ENCODE measurements around the gene CCDC149. TPM values are rescaled to one million over a fixed set of nuclear protein-coding genes. Genes with fewer than 3 reads are reported as not detected.

The CCDC149 gene
- total and polyA plus RNA-seq, 2 of the 4 experiments (the other 2 are of a cell fraction): 6.7 to 7.0 TPM

DNA sequence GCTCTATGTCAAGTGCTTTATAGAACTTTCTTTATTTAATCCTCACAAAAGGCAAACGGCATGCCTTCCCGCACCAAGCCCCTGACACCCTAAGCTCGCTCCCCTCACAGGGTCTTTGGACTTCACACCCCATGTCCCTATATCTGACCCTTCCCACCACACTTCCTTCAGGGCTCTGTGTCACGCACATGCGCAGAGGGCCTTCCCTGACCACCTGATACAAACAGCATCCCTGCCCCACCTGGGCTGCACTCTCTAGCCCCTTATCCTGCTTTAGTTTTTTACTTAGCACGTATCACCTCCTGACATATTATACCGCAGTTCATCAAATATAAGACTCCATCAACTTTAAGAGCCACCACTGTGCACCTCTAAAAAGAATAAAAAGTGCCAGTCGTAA lies 67.7 kb downstream of the CCDC149 start:
- Histone ChIP-seq H3K4me3 (ENCODE audit: insufficient read depth, low read depth, low read length) (no peak overlapping the region), H3K4me1 (ENCODE audit: control insufficient read depth, insufficient read depth, low read length) (peaks cover 5% of the 10 kb centered on the region), H2AK5ac (ENCODE audit: low read depth, low read length) (no peak overlapping the region), H2BK120ac (ENCODE audit: low read depth, low read length) (no peak overlapping the region), H3K23ac (ENCODE audit: low read depth, low read length) (no peak overlapping the region), H4K8ac (ENCODE audit: low read depth in 2 of 2, low read length in 2 of 2) (no peak overlapping the region), H3K79me1 (ENCODE audit: low read depth in 1 of 2, low read length in 2 of 2) (peaks cover 0 to under 1% of the 10 kb centered on the region in 2 experiments; a peak in 1 of 4 replicates), H3K4ac (ENCODE audit: low read depth, low read length) (no peak overlapping the region), H3K56ac (ENCODE audit: extremely low read depth, insufficient read depth, low read length) (no peak overlapping the region), H4K5ac (ENCODE audit: low read depth, low read length) (no peak overlapping the region), H4K91ac (ENCODE audit: insufficient read depth, low read depth, low read length) (no peak overlapping the region), H3K27me3 (ENCODE audit: control insufficient read depth, insufficient read depth, low read length) (no peaks in the 10 kb centered on the region), H3K27ac (ENCODE audit: insufficient read depth, low read length) (no peak overlapping the region), H3K9ac (ENCODE audit: low read depth, low read length) (no peak overlapping the region), H3K9me3 (ENCODE audit: control insufficient read depth, insufficient read depth, low read length) (no peaks in the 10 kb centered on the region; the same call in 1 of the 2 replicates), H3K18ac (ENCODE audit: low read depth, low read length) (no peak overlapping the region), H2AK9ac (replicated peaks; ENCODE audit: low read depth, low read length, poor library complexity) (no peak overlapping the region), H3K9me1 (ENCODE audit: insufficient read depth, low read length) (0 out of 2 replicates have a peak, but pooled peaks cover 5% of the 10 kb centered on the region), H2BK20ac (ENCODE audit: low read depth, low read length) (no peak overlapping the region), H3K4me2 (ENCODE audit: low read depth, low read length) (no peak overlapping the region), H3K14ac (replicated peaks; ENCODE audit: low read depth, low read length) (no peak overlapping the region), H2AFZ (replicated peaks; ENCODE audit: low read length, poor library complexity) (no peak overlapping the region), H3K36me3 (ENCODE audit: control insufficient read depth, insufficient read depth, low read length) (no peaks in the 10 kb centered on the region), H4K20me1 (ENCODE audit: insufficient read depth, low read length) (no peaks in the 10 kb centered on the region), H2BK15ac (ENCODE audit: low read depth, low read length) (no peak overlapping the region), H2BK5ac (ENCODE audit: low read depth, low read length, poor library complexity, severe bottlenecking) (no peak overlapping the region)
- DNase-seq (no peak), ATAC-seq (ENCODE audit: low read depth) (no peak)
- WGBS, 2 experiments (ENCODE audit: extremely low coverage in 2 of 2, insufficient read length in 1 of 2): 100% methylated on average over 3 of the region's 8 CpGs; no CpG with 5 or more reads in 1 of the 2 experiments
- ChIA-PET POLR2A (ENCODE audit: unreplicated experiment) (no interaction called here), CTCF (no interaction called here)
- dilution Hi-C loops (cut with HindIII; ENCODE audit: low sequenced_read_pairs, unreplicated experiment) (no loop called here), intact Hi-C loops (cut with micrococcal nuclease) (no loop called here), in situ Hi-C loops (cut with MboI; ENCODE audit: low sequenced_read_pairs) (no loop called here)
- TF ChIP-seq RCOR1 (IDR thresholded peaks at IDR 0.05; ENCODE audit: insufficient replicate concordance, low read length) (no peak), ELK1 (IDR thresholded peaks at IDR 0.05; ENCODE audit: borderline replicate concordance, low read depth, low read length) (no peak), CHD1 (IDR thresholded peaks at IDR 0.05; ENCODE audit: low read depth, low read length) (no peak), FOS (IDR thresholded peaks at IDR 0.05; ENCODE audit: low read depth, low read length) (no peak), RAD21 (IDR thresholded peaks at IDR 0.05; ENCODE audit: low read length) (no peak), RFX5 (IDR thresholded peaks at IDR 0.05; ENCODE audit: low read depth, low read length) (no peak), SMC3 (IDR thresholded peaks at IDR 0.05; ENCODE audit: low read depth, low read length) (no peak), NFE2L2 (IDR thresholded peaks at IDR 0.05; ENCODE audit: low read depth, low read length) (no peak)
- TF ChIP-seq, protein P1, sequence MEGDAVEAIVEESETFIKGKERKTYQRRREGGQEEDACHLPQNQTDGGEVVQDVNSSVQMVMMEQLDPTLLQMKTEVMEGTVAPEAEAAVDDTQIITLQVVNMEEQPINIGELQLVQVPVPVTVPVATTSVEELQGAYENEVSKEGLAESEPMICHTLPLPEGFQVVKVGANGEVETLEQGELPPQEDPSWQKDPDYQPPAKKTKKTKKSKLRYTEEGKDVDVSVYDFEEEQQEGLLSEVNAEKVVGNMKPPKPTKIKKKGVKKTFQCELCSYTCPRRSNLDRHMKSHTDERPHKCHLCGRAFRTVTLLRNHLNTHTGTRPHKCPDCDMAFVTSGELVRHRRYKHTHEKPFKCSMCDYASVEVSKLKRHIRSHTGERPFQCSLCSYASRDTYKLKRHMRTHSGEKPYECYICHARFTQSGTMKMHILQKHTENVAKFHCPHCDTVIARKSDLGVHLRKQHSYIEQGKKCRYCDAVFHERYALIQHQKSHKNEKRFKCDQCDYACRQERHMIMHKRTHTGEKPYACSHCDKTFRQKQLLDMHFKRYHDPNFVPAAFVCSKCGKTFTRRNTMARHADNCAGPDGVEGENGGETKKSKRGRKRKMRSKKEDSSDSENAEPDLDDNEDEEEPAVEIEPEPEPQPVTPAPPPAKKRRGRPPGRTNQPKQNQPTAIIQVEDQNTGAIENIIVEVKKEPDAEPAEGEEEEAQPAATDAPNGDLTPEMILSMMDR (conservative IDR thresholded peaks at IDR 0.05; ENCODE audit: low read depth, low read length): no peak
- BruUV-seq (replicated peaks): no TSS peak

All from IMR-90 (cell line).